Left ventricle myocardium superior (tissue), 1 donor: ENCODE results near the gene AP5B1. TPM values are rescaled to one million over a fixed set of nuclear protein-coding genes. Genes with fewer than 3 reads are reported as not detected.

ENCODE experiments used
- ATAC-seq: fragments of 200-7000 bp; cut with Tn5 transposase; one replicate; pipeline ENCODE4 v1.9.1; 2020; ENCODE audit warnings: mild to moderate bottlenecking, moderate library complexity
- DNase-seq: peaks from one replicate; pipeline ENCODE4 v3.0.0-alpha.2; 2020
- intact Hi-C: fragments of 100-400 bp; cut with micrococcal nuclease; formaldehyde crosslinking; loops from one replicate; pipeline ENCODE4 v1.11.0; 2022
- total RNA-seq: library from RNA; stranded (reverse); fragmentation: NEBNext Ultra II Directional; extraction: Animal tissue kit (Norgen Biotek cat#: 25700); gene quantifications from one replicate; pipeline ENCODE4 v1.2.1, GENCODE V29; 2021
- donor health status: DM: no; HTN: yes; CAD: no; lungs with severe emphysema.

Gene AP5B1
- total RNA-seq, 1 donor from 2014 or later: 6.7 TPM

DNA sequence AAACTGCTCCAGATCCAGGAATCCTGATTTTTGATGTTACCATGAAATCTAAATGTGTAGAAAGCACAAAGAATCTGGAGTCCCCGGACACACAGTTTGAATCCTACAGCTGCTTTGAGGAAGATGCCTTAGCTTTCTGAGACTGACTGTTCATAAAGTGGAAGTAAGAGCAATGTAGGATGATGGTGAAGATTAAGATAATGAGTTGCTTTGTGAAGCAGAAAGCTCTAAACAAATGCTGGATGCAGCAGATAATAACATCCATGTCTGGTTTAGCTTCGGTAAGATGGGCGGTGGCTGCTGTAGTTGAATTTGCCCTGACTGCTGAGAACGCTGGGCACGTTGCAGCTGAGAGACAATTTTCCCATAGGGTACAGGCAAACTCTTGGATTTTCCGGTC lies 26.2 kb upstream of the AP5B1 start:
- no peak for ATAC-seq
- intact Hi-C loops: no loop called here
- DNase-seq: no peak

DNA sequence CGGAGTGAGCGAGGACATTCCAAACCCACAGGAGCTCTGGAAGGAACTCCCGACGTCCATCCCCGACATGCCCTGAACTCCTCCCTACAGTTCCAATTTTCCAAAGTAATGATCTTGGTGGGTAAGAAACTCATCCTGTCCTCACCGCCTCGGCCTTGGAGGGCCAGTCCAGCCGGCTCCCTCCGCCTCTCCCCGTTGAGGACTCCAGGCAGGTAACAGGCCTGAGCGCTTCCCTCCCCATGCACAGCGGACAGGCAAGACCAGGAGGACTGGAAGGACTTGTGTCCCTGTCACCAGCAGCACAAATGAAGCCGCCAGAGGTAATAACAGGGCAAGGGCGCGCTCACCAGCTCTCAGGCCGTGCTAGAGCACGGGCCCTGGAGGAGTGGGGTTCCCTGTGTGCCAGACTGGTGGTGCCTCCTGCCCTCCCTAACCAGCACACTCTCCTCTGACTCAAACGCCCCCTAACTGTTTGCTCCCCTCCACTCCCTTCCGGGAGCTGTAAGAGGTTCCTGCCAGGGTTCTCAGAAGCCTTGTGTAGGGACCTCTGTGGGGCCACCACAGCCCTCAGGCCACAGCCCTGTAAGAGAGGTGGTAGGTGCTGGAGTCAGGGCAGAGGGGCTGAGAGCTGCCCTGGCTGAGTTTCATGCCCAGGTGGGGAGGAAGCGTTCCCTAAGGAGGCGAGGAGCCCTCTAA lies 23.2 kb upstream of the AP5B1 start:
- no peak for DNase-seq
- ATAC-seq: no peak
- intact Hi-C loops: no loop called here

DNA sequence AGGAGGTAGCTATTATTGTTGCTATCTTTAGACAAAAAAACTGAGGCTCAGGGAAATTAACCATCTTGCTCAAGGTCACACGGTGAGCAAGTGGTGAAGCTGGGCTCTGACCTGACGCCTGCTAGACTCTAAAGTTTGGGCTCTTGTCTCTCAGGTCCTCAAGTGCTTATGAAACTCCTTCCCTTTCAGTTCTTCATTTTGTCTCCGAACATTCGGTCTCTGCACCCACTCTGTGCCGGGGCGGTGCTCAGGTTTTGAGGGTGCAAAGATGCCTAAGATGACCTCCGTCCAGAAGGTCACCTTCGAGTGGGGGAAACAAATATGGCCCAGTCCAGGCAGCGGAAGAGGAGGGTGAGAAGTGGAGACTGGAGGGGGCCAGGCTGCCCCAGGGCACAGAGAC lies 22.1 kb upstream of the AP5B1 start:
- ATAC-seq (no peak), DNase-seq (no peak)
- intact Hi-C loops: no loop called here

DNA sequence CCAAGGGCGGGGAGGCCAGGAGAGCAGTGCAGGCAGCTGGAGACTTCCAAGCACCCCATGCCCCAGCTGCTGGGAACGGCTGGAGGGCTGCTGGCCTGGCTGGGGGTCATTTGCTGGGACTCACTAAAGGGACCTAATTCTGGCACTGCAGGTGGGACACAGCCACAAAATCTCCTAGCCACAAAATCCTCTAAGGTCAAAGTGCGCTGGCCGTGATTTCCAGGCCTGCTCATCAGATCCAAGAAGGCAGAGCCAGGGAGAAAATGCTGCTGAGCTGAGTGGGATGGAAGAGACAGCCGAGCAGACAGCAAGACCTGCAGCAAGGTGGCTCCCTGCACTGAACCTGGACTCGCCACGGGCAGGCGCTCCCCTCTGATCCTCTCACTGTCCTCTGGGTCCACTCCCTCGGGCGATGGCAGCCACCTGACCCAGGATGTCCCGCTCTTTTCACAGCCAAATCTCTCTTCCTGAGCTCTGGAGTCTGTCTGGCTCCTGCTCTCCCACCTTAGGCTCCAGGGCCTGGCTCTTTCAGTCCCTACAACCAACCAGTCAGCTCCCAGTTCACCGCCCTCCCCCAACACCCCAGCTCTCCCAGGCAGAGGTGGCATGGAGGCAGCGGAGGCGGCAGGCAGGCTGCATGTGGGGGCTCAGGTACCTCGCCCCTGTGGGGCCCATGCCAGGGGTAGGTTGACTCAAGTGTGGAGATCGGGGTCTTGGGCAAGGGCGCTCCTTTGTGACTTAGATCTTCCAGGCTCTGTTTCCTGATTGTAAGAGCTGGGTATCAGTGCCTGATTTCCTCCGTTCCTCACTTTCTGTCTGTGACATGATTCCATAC lies 20.6 kb upstream of the AP5B1 start:
- DNase-seq (no peak), ATAC-seq (no peak)
- intact Hi-C loops: no loop called here

DNA sequence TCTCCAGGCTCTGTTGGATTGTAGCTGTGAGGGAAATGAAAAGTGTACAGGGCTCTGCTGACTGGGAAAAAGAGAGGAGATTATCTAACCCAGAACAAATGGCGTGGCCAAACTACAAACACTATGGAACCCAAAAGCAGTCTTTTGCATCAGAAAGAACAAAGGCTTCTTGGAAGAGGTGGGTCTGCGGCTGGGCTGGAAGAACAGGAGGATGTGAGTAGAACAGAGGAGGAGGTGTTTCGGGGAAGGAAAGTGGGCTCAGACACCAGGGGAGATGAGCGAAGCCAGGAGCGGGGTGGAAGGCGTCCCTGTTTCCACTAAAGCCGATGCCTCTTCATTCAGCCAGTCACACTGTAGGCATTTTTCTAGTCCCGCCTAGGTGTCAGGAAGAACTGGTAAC lies 18.1 kb upstream of the AP5B1 start:
- DNase-seq (no peak), ATAC-seq (no peak)
- intact Hi-C loops: no loop called here

- ATAC-seq (no peak), DNase-seq (no peak)
- intact Hi-C loops: no loop called here
These were observed 16.9 kb upstream of the AP5B1 start for GRCh38 chr11:65797711-65798110.

GRCh38 chr11:65796726-65797601 lies 16.2 kb upstream of the AP5B1 start:
- ATAC-seq (no peak), DNase-seq (no peak)
- intact Hi-C loops: no loop called here

GRCh38 chr11:65794570-65795510 lies 14.1 kb upstream of the AP5B1 start:
- ATAC-seq (no peak), DNase-seq (no peak)
- intact Hi-C loops: no loop called here

DNA sequence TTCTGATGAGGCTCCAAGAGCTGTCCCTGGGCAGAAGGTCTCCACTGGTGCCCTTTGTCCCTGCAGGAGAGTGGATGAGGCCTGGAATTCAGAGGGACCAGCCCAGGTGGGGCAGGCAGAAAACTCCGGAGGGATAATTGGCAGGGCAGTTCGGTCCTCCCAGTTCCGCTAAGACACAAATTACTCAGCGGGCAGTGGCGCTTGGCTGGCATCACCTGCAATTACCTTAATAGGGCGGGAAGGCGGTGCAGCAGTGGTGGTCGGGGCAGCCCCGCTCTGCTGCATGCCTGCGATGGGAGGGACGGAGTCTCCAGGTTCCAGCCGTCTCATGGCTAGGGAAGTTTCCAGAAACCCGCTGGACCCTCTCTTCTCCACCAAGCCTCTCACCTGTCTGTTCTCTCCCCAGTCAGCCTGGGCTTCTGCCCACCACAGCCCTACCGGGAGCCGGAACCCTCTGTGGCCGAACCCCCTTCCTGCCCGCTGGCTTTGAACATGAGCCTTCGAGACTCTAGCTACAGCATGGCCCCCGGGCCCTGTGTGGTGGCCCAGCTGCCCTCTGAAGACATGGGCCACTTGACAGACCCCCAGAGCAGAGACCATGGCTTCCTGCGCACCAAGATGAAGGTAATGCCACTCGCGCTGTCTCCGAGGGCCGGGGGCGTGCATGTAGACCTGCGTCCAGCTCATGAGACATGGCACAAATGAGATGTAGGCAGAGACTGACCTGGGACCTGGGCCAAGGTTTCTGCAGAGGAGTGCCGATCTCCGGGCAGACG lies 13.0 kb upstream of the AP5B1 start:
- DNase-seq: no peak
- intact Hi-C loops: no loop called here
- ATAC-seq: no peak

GRCh38 chr11:65793144-65793581 lies 12.4 kb upstream of the AP5B1 start:
- DNase-seq (no peak), ATAC-seq (no peak)
- intact Hi-C loops: no loop called here

DNA sequence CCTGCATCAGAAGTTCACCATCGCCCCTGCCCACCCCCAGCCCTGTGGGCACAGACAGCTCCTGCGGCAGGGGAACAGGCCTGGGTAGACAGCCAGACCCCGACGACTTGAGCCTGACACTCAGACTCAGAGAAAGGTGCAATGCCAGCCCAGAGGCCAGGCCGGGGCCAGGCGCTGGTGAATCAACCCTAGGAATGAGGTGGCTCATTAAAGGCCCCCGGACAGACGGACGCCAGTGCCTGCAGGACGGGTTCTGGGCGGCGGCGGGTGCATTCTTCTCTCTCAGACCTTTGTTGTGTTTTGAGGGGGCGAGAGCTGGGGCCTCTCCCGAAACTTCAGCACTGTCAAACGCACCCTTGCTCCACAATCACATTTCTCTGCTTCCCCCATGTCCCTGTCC lies 11.7 kb upstream of the AP5B1 start:
- ATAC-seq: no peak
- DNase-seq: no peak
- intact Hi-C loops: no loop called here

DNA sequence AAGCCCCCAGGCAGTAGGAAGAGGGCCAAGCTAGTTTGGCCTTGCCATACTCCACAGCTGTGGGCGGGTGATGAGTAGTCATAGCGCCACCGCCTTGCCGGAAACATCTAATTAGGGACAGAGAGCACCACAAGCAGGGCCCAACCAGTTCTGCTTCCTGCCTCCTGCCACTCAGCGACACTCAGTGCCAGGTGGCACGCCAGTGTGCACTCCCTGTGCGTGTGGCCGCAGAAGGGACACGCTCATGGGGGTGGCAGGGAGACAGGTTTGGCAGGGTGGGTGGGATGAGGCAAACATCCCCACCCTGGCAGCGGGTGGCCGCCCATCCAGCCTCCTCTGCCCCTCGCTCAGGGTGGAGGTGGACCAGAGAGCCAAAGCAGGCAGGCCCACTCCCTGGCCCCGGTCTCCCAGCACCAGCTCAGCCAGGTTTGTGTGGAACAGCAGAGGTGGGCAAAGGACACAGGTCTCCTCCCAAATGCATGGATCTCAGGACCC lies 11.0 kb upstream of the AP5B1 start:
- ATAC-seq: no peak
- no peak for DNase-seq
- intact Hi-C loops: no loop called here

- no peak for DNase-seq
- no peak for ATAC-seq
- intact Hi-C loops: no loop called here
These were observed 10.3 kb upstream of the AP5B1 start for GRCh38 chr11:65790902-65791650.

DNA sequence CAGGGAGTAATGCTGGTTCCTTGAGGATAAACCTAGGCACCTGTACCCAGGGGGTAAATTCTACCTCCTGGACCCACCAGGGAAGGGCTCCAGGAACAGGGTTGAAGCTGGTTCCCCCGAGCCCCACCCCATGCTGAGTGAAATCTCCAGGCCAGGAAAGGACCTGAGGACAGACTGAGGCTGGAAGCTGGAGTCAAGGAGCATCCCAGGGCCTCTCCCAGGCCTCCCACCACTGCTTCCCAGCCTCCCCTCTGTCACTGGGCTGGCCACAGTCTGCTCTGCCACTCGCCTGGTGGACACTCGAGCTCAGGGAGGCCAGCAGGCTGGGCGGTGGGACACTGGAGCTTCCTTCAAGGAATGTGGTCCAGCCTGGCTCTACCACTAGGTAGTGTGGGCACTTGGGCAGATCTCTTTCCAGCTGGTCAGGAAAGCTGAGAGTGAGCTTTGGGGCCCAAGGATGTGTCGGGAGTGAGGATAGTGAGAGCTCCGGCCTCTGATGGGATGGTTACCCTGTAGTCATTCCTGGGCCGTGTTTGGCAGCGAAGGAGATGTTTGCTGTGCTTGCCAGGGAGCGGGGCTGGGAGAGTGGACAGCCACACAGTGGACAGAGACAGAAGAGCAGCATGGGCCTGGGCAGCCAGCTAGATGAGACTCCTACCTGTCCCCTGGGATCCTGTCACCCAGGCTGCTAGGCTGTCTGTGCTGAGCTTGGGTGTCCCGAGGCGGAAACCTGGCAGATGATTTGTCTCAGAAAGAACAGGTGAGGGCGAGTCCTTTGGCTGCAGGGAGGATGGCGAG lies 9.5 kb upstream of the AP5B1 start:
- intact Hi-C loops: no loop called here
- no peak for ATAC-seq
- no peak for DNase-seq

DNA sequence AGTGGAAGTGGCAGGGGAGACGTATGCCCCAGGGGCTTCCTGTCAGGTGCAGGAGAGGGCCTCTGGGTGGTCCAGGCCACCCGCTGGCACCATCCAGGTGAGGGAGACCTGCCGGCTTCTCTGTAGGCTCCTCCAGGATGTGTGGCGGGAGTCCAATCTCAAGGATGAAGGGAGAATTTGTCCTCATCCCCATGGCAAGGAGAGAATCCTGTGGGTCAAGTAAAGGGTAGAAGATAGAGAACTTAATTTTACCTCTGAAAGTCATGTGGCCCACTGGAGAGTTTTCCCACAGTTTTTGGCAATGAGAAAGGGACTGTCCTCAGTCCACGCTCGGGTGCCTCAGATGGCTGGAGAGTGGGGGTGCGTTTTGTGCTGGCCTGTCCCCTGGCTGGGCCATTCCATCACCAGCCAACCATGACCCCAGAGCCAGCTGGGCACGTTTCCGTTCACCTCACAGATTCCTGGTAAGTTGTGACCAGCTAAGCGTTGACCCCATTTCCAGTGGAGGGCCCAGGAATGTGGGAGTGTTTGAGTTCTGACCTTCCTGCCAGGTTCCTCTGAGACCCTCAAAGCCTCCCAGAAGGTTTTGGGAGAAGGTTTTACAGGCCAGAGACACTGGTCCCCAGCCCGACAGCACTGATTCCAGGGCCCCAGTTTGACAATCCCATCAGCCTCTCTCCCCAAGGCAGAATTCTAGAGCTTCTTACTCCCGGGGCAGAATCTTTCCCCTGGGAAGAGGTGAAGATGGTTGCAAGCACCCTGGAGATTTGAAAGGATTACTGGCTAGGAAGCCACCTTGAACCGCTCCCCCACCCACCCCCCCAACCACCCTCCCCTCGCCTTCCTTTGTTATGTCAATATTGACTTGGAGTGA lies 8.7 kb upstream of the AP5B1 start:
- intact Hi-C loops: no loop called here
- no peak for ATAC-seq
- DNase-seq: no peak

- ATAC-seq: no peak
- DNase-seq: no peak
- intact Hi-C loops: no loop called here
These were observed 8.0 kb upstream of the AP5B1 start for GRCh38 chr11:65788821-65789220.
